Omental fat pad (tissue), 4 donors: ENCODE measurements around the gene ITIH4. TPM values are rescaled to one million over a fixed set of nuclear protein-coding genes. Genes with fewer than 3 reads are reported as not detected.

Source experiments
- ATAC-seq: fragments of 150-250 bp; one replicate; pipeline ENCODE4 v1.9.1; 2016; ENCODE audit warnings: mild to moderate bottlenecking, moderate library complexity; ENCODE audit not compliant: low FRiP score
- DNase-seq: peaks from one replicate; pipeline ENCODE4 v3.0.0-alpha.2; 2019; ENCODE audit warnings: low spot score
- CTCF ChIP-seq, 3 donors: fragments of 450-650 bp; IDR thresholded peaks; one replicate each; pipeline ENCODE4 v1.5.1; 2016 to 2017; ENCODE audit warnings: antibody characterized with exemption in 3 of 3, mild to moderate bottlenecking in 3 of 3, moderate library complexity in 2 of 3
- total RNA-seq, 4 donors: library from RNA; depleted of rRNA; stranded (reverse); fragments of >200 nt; gene quantifications; one replicate each; pipeline ENCODE4 v1.1.0, GENCODE V29; 2016

ITIH4 gene
- 10 to 100 TPM in 1 of 4 donors, 1 to 10 TPM in 3; 1.2 to 18.8 (median 3.6) TPM for total RNA-seq

DNA sequence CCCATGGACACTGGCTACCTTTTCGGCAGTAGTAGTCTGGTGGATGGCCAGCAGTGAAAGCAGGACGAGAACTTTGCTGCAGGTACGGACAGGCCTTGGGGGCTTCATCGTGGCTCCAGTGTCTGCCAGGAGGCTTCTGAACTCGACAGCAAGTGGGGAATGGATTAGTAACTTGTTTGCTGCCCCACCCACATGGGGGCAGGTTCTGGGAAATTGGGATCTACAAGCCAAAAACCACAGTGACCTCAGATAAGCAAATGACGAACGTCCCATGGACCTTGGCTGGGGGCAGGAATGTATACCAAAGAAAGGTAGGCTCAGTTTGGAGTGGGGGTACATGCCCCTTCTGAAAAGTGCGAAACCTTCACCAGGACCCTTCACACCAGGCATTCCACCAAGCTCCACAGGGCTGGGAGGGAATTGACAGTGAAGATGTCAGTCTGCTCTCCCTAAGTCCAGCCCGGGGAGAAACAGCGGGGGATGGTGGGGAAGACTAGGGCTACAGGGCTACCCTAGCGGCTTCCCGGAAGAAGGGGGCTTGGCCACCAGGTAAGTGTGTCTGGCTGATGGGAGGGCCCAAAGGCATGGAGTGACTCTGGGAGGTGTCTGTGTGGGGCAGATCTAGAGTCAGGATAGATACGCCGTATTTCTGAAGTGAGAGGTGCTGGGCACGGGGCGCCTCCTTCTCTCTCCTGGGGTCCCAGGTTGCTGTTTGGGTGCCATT is at the start of gene ITIH4:
Gene ITIH4 (minus strand): TSS at position 138 of the 724 bp plus-strand sequence. CDS start 30 bp downstream, at position 108.
- ATAC-seq (no peak), DNase-seq (no peak)
- no peak for TF ChIP-seq CTCF (IDR thresholded peaks at IDR 0.05)

GRCh38 chr3:52880047-52880446 is 49.6 kb upstream of the ITIH4 start:
- ATAC-seq (no peak), DNase-seq (no peak)
- no peak for TF ChIP-seq CTCF (IDR thresholded peaks at IDR 0.05)

- no peak for ATAC-seq
- no peak for TF ChIP-seq CTCF (IDR thresholded peaks at IDR 0.05)
- DNase-seq = no peak
These were observed 49.1 kb upstream of the ITIH4 start for GRCh38 chr3:52879581-52879980.

DNA sequence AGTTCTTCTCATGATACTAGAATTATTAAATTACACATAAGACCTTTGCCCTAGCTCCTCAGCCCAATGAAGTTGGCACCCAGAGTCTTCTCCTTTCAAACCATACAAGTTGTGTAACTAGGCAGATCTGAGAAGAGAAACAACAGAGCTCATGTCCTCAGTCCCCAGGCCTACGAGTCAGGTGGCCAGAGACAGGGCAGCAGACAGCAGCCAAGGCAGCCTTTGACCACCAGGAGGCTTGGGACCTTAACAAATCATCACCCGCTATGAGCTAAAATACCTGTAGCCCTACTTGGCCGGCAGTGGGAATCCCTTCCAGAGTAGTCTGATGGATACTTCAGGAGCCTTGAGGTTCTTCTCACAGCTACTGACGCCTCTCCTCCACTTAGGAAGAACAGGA is 48.6 kb upstream of the ITIH4 start:
- TF ChIP-seq CTCF (IDR thresholded peaks at IDR 0.05) = no peak
- DNase-seq (no peak), ATAC-seq (no peak)

- ATAC-seq (no peak), DNase-seq (no peak)
These were observed 46.6 kb upstream of the ITIH4 start for GRCh38 chr3:52877085-52877484.

DNA sequence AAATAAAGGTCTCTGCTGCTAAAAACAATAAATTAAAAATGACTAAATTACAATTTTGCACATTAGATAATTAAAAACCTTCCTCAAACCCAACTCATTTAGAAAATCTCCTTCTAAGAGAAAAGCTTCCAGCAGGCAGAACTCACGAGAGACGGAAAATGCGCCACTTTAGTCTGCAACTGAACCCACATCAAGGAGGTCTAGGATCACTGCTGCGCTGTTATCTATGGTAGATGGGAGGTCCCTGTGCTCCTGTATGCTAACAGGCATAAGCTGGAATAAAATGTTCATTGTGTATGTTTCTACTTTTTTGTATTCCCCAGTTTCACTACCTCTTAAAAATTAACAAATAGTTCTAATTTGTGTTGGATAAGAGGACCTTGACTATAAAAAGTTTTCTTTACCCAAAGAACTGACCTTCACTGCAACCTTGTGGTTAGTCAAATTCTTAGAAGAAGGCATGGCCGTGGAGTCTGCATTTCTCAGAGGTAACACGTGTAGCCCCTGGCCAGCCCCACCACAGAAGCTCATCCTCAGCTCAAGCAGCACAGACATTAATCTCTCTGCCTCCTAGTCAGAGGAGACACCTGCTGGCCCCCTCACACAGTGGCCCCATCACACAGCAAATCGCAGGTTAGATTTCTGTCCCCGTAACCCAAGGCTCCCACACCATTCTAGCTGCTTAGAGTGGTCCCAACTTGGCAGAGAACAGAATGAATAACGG is 44.6 kb upstream of the ITIH4 start:
- ATAC-seq = no peak
- no peak for TF ChIP-seq CTCF (IDR thresholded peaks at IDR 0.05)
- DNase-seq = no peak

More at GRCh38 chr3:52877085-52877484, 46.6 kb upstream of the ITIH4 start:
- TF ChIP-seq CTCF (IDR thresholded peaks at IDR 0.05) = no peak
